B cell (primary cell): ENCODE measurements around the gene RREB1.

Source experiments
- EZH2 ChIP-seq: IDR thresholded peaks from 2 replicates; pipeline ENCODE4 v1.6.1; 2012; ENCODE audit warnings: borderline replicate concordance, low read depth, mild to moderate bottlenecking, moderate library complexity, low read length; ENCODE audit not compliant: insufficient read depth, poor library complexity, severe bottlenecking
- TF ChIP-seq, protein P1 (sequence below): fragments of 200-600 bp; IDR thresholded peaks from one replicate; pipeline ENCODE4 v1.8.0; 2022; ENCODE audit warnings: antibody characterized with exemption, mild to moderate bottlenecking

DNA sequence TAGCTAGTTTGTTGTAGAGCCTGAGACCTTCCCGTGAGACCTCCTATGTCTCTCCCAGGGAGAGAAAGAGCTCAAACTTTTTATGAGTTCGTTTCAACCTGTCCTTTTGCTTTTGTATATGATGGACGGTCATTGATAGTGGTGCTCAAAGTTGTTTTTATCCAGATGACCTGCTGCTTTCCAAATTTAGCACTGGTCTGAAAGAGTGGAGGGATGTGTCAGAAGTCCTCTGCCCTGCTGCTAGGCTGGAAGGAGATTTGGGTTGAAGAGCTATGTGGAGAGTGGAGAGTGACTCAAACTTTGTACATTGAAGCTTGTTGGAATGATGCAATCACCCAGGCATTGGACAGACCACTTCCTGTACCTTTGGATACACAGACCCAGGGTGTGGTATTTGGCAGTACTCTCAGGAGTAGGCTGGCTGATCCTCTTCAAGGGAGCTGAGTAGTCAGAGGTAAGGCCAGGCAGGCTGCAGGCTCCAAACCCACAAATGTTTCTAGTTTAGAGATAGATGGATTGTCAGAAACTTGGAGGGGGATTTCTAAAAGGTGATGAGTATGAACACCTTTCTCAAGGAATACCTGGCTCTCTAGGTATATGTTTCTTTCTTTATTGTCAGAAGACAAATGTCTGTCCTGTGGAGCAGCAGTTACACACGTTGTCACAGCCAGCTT, 49.4 kb upstream of the RREB1 start:
- TF ChIP-seq, protein P1, sequence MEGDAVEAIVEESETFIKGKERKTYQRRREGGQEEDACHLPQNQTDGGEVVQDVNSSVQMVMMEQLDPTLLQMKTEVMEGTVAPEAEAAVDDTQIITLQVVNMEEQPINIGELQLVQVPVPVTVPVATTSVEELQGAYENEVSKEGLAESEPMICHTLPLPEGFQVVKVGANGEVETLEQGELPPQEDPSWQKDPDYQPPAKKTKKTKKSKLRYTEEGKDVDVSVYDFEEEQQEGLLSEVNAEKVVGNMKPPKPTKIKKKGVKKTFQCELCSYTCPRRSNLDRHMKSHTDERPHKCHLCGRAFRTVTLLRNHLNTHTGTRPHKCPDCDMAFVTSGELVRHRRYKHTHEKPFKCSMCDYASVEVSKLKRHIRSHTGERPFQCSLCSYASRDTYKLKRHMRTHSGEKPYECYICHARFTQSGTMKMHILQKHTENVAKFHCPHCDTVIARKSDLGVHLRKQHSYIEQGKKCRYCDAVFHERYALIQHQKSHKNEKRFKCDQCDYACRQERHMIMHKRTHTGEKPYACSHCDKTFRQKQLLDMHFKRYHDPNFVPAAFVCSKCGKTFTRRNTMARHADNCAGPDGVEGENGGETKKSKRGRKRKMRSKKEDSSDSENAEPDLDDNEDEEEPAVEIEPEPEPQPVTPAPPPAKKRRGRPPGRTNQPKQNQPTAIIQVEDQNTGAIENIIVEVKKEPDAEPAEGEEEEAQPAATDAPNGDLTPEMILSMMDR: no peak
- no peak for TF ChIP-seq EZH2
